NCI-H345 treated with DMSO at 0.1 percent for 48 hours (cell line): Measurements from ENCODE around the gene DCHS2.
"Not testable (repeated sequence)": the region's sequence is repeated elsewhere in the genome, so short reads cannot be mapped to it uniquely, and the experiment has no call there.

Source experiments
- DNase-seq: peaks from one replicate; lab custom pipeline; 2025; ENCODE audit not compliant: unreplicated experiment; lab: John Stamatoyannopoulos, UW

The DCHS2 gene

GRCh38 chr4:154230091-154230490 lies 261.5 kb downstream of the DCHS2 start:
- no peak for DNase-seq

GRCh38 chr4:154222875-154223274 lies 268.7 kb downstream of the DCHS2 start:
- DNase-seq: no peak

- DNase-seq: no peak
Measured at GRCh38 chr4:154218051-154218450, 273.5 kb downstream of the DCHS2 start.

- DNase-seq: not testable (repeated sequence)
Measured at GRCh38 chr4:154217384-154217783, 274.2 kb downstream of the DCHS2 start.

GRCh38 chr4:154211506-154211905 lies 280.1 kb downstream of the DCHS2 start:
- no peak for DNase-seq

- no peak for DNase-seq
Measured at GRCh38 chr4:154208424-154208823, 283.2 kb downstream of the DCHS2 start.

- DNase-seq: no peak
Measured at GRCh38 chr4:154205471-154205870, 286.1 kb downstream of the DCHS2 start.

GRCh38 chr4:154194649-154195048 lies 296.9 kb downstream of the DCHS2 start:
- no peak for DNase-seq

- DNase-seq: no peak
Measured at GRCh38 chr4:154192585-154192984, 299.0 kb downstream of the DCHS2 start.

- no peak for DNase-seq
Measured at GRCh38 chr4:154189346-154189745, 302.3 kb downstream of the DCHS2 start.

GRCh38 chr4:154186888-154187287 lies 304.7 kb downstream of the DCHS2 start:
- DNase-seq: no peak

- no peak for DNase-seq
Measured at GRCh38 chr4:154186035-154186434, 305.6 kb downstream of the DCHS2 start.

GRCh38 chr4:154184238-154184637 lies 307.4 kb downstream of the DCHS2 start:
- no peak for DNase-seq

- DNase-seq: no peak
Measured at GRCh38 chr4:154183264-154183663, 308.3 kb downstream of the DCHS2 start.
